Lung (tissue), 12 donors: Measurements from ENCODE around the gene SLC9A9. TPM values are rescaled to one million over a fixed set of nuclear protein-coding genes. Genes with fewer than 3 reads are reported as not detected.

Experiments used
- ATAC-seq: fragments of 200-7000 bp; cut with Tn5 transposase; one replicate; pipeline ENCODE4 v1.9.1; 2020; ENCODE audit warnings: moderate number of reproducible peaks; ENCODE audit not compliant: insufficient read depth, low FRiP score
- DNase-seq, 3 donors: peaks; one replicate each; pipeline ENCODE4 v3.0.0-alpha.2; 2013 to 2017
- H3K27ac ChIP-seq, 2 donors: one replicate each; pipeline ENCODE4 v1.5.1; 2013; ENCODE audit warnings: mild to moderate bottlenecking in 2 of 2, moderate library complexity in 2 of 2, control low read depth in 1 of 2, inconsistent platforms in 1 of 2, low read depth in 1 of 2, low read length in 1 of 2
- H3K27me3 ChIP-seq, 3 donors: one replicate each; pipeline ENCODE4 v1.5.1; 2013; ENCODE audit warnings: low read length in 2 of 3; ENCODE audit not compliant: control insufficient read depth in 3 of 3, insufficient read depth in 3 of 3
- H3K36me3 ChIP-seq, 4 donors: one replicate each; pipeline ENCODE4 v1.5.1; 2013; ENCODE audit warnings: low read length in 4 of 4, mild to moderate bottlenecking in 1 of 4, moderate library complexity in 1 of 4; ENCODE audit not compliant: control insufficient read depth in 4 of 4, insufficient read depth in 4 of 4
- H3K4me1 ChIP-seq, 5 donors: one replicate each; pipeline ENCODE4 v1.5.1; 2013; ENCODE audit warnings: low read length in 5 of 5, mild to moderate bottlenecking in 2 of 5, moderate library complexity in 1 of 5; ENCODE audit not compliant: control insufficient read depth in 5 of 5, insufficient read depth in 5 of 5
- H3K4me3 ChIP-seq: one replicate; pipeline ENCODE4 v1.5.1; 2013; ENCODE audit warnings: mild to moderate bottlenecking, control low read depth, moderate library complexity
- H3K9ac ChIP-seq, 2 donors: one replicate each; pipeline ENCODE4 v1.5.1; 2013; ENCODE audit warnings: low read length in 2 of 2, control low read depth in 1 of 2; ENCODE audit not compliant: insufficient read depth in 1 of 2
- H3K9me3 ChIP-seq, 4 donors: one replicate each; pipeline ENCODE4 v1.5.1; 2013; ENCODE audit warnings: low read length in 3 of 4, mild to moderate bottlenecking in 1 of 4, moderate library complexity in 1 of 4; ENCODE audit not compliant: control insufficient read depth in 4 of 4, insufficient read depth in 3 of 4
- CTCF ChIP-seq: IDR thresholded peaks from 2 replicates; pipeline ENCODE4 v1.5.1; 2012; ENCODE audit warnings: mild to moderate bottlenecking; ENCODE audit errors: control extremely low read depth, extremely low read depth
- WGBS, 2 donors: extraction: QIAGEN DNeasy Blood & Tissue Kit; methylation state at CpG; one replicate each; pipeline ENCODE4 v1.1.7; 2013; 5-methylcytosine and 5-hydroxymethylcytosine counted together
- polyA plus RNA-seq, 2 donors: library from polyadenylated mRNA; stranded (reverse); fragments of 200-250 nt; gene quantifications; one replicate each; pipeline ENCODE4 v1.2.1, GENCODE V29; 2013
- total RNA-seq, 2 donors: library from RNA; depleted of rRNA in 1 of 2; stranded (reverse); fragments of >200 nt in 1 of 2; gene quantifications; one replicate each; pipeline ENCODE4 v1.2.1, GENCODE V29; 2014 to 2021
- donor health status: control.
- donor health status: control.
- donor health status: Bipolar disorder and iron deficiency.
- donor health status: healthy.
- donor health status: DM: yes; HTN: yes; CAD: no.

Gene SLC9A9
- total and polyA plus RNA-seq, 4 donors, result 2.2 to 66.3 (median 8.2) TPM

GRCh38 chr3:143578810-143579435 lies 269.3 kb downstream of the SLC9A9 start:
- Histone ChIP-seq H3K27ac (no peak overlapping the region), H3K4me1 (peaks cover 0 to 4% (median under 1%) of the 10 kb centered on the region in 5 donors), H3K36me3 (peaks cover 0 to 8% (median 0%) of the 10 kb centered on the region in 4 donors), H3K27me3 (no peaks in the 10 kb centered on the region), H3K4me3 (no peak overlapping the region), H3K9ac (no peak overlapping the region), H3K9me3 (no peaks in the 10 kb centered on the region)
- DNase-seq (no peak), ATAC-seq (no peak)
- 90 to 91% methylated on average over 2 of the region's 2 CpGs for WGBS, 2 donors
- TF ChIP-seq CTCF, result no peak

DNA sequence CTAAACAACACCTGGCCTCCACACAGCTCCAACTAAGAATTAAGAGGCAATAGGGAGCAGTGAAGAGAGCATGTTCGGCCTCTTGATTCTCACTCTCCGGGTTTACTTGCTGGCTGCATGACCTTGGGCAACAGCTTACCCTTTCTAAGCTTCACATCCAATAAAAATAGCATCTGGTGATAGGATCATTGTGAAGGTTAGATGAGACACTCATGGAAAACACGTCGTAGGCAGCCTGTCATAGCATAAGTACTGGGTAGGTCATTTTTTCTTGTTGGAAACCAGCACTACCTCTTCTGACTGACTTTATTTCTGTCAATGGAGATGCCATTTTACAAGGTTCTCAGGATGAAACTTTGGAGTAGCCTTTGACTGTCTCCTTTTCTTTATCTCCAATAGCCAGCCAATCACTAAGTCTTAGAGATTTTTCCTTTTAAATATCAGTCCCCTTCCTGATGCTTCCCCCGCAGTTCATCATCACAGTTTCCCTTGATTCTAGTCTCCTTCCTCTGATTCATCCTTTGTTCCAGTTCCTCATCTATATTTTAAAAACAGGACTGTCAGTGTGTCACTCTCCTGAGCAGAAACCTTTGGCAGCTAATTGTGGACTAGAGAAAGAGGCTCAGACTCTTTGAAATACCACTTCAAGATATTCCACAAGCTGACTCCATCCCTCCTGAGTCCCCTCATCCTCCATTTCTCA lies 271.5 kb downstream of the SLC9A9 start:
- no peak overlapping the region for H3K27ac ChIP-seq
- H3K4me3 ChIP-seq, result no peak overlapping the region
- no peaks in the 10 kb centered on the region for H3K9me3 ChIP-seq
- ATAC-seq (no peak), DNase-seq (no peak)
- peaks cover 0 to 3% (median 0%) of the 10 kb centered on the region in 5 donors for H3K4me1 ChIP-seq
- H3K9ac ChIP-seq, result no peak overlapping the region
- WGBS, 2 donors, result 95 to 96% methylated on average over 5 of the region's 5 CpGs
- no peak for TF ChIP-seq CTCF
- H3K36me3 ChIP-seq, result peaks cover 0 to 13% (median 0%) of the 10 kb centered on the region in 4 donors
- no peaks in the 10 kb centered on the region for H3K27me3 ChIP-seq

GRCh38 chr3:143574933-143575332 lies 273.3 kb downstream of the SLC9A9 start:
- H3K27me3 ChIP-seq, result no peaks in the 10 kb centered on the region
- peaks cover 0 to 13% (median 0%) of the 10 kb centered on the region in 4 donors for H3K36me3 ChIP-seq
- no peak for TF ChIP-seq CTCF
- H3K27ac ChIP-seq, result no peak overlapping the region
- H3K4me1 ChIP-seq, result peaks cover 0 to 3% (median 0%) of the 10 kb centered on the region in 5 donors
- DNase-seq (no peak), ATAC-seq (no peak)
- no peaks in the 10 kb centered on the region for H3K9me3 ChIP-seq
- no peak overlapping the region for H3K4me3 ChIP-seq
- WGBS, 2 donors, result 94 to 96% methylated on average over 1 of the region's 1 CpG
- no peak overlapping the region for H3K9ac ChIP-seq
